Esophagus squamous epithelium (tissue), 5 donors: ENCODE results near the gene SCNN1G. TPM values are rescaled to one million over a fixed set of nuclear protein-coding genes. Genes with fewer than 3 reads are reported as not detected.
A peak's percentile ranks its signal among the peaks of the same experiment; 100 is the strongest.

ENCODE experiments used
- DNase-seq: peaks from one replicate; lab custom pipeline; 2025; lab: John Stamatoyannopoulos, UW
- H3K27ac ChIP-seq, 4 donors: fragments of 200-600 bp; sonication (generic); one replicate each; pipeline ENCODE4 v1.5.1; 2016 to 2019; ENCODE audit warnings: mild to moderate bottlenecking in 1 of 4
- H3K27me3 ChIP-seq, 4 donors: fragments of 200-600 bp; sonication (generic); 1 replicate in 3 of 4; 2 replicates in 1 of 4; pipeline versions ENCODE4 v1.5.1 to v1.6.0; 2017 to 2021; ENCODE audit warnings: antibody characterized with exemption in 1 of 4
- H3K36me3 ChIP-seq, 3 donors: fragments of 200-600 bp; sonication (generic); one replicate each; pipeline ENCODE4 v1.5.1; 2016 to 2019
- H3K4me1 ChIP-seq, 3 donors: fragments of 200-600 bp; sonication (generic); one replicate each; pipeline ENCODE4 v1.5.1; 2017 to 2019
- H3K4me3 ChIP-seq, 4 donors: fragments of 200-600 bp; sonication (generic); 1 replicate in 3 of 4; 2 replicates in 1 of 4; pipeline ENCODE4 v1.5.1; 2016 to 2019; ENCODE audit warnings: mild to moderate bottlenecking in 2 of 4, moderate library complexity in 1 of 4
- H3K9me3 ChIP-seq, 3 donors: fragments of 200-600 bp; sonication (generic); one replicate each; pipeline ENCODE4 v1.5.1; 2016 to 2019
- CTCF ChIP-seq, 6 experiments: fragments of 450-650 bp in 4 of 6; fragments of 200-600 bp in 2 of 6; sonication (generic) in 2 of 6; IDR thresholded peaks; one replicate each; pipeline ENCODE4 v1.5.1; 2016 to 2019; ENCODE audit warnings: antibody characterized with exemption in 6 of 6, mild to moderate bottlenecking in 4 of 6, moderate library complexity in 4 of 6
- POLR2A ChIP-seq, 4 donors: fragments of 450-650 bp; IDR thresholded peaks; one replicate each; pipeline ENCODE4 v1.6.1; 2017; ENCODE audit warnings: antibody characterized with exemption in 4 of 4, mild to moderate bottlenecking in 4 of 4, moderate library complexity in 3 of 4
- WGBS, 2 donors: methylation state at CpG; one replicate each; pipeline ENCODE4 v1.1.5; 2018; 5-methylcytosine and 5-hydroxymethylcytosine counted together
- intact Hi-C: fragments of 100-400 bp; cut with DNase I; formaldehyde crosslinking; loops from one replicate; pipeline ENCODE4 v1.15.0; 2022
- total RNA-seq, 4 donors: library from RNA; depleted of rRNA; stranded (reverse); fragments of >200 nt; gene quantifications; one replicate each; pipeline ENCODE4 v1.1.0, GENCODE V29; 2016
- donor health status: DM: yes; HTN: yes; CAD: no.

Gene SCNN1G
- total RNA-seq, 4 donors from 2014 or later = 5.0 to 10.8 (median 7.0) TPM

GRCh38 chr16:23137818-23138217, 44.7 kb upstream of the SCNN1G start:
- WGBS, 2 donors = 27 to 53% methylated on average over 5 of the region's 5 CpGs
- TF ChIP-seq POLR2A (IDR thresholded peaks at IDR 0.05) (no peak), CTCF (IDR thresholded peaks at IDR 0.05) (no peak)

GRCh38 chr16:23140107-23140506, 42.4 kb upstream of the SCNN1G start:
- Histone ChIP-seq H3K27ac (peak overlapping the region in 3 of 4 donors; percentile 81 to 97 (median 86)), H3K4me1 (peaks cover 0 to 80% (median 37%) of the 10 kb centered on the region in 3 donors), H3K4me3 (no peak overlapping the region), H3K27me3 (no peaks in the 10 kb centered on the region), H3K36me3 (no peaks in the 10 kb centered on the region), H3K9me3 (peaks cover 0 to 5% (median 0%) of the 10 kb centered on the region in 3 donors)
- TF ChIP-seq POLR2A (IDR thresholded peaks at IDR 0.05) (no peak), CTCF (IDR thresholded peaks at IDR 0.05) (no peak)
- WGBS, 2 donors = 66 to 68% methylated on average over 2 of the region's 2 CpGs
- no peak for DNase-seq
- intact Hi-C loops = no loop called here

More at GRCh38 chr16:23137818-23138217, 44.7 kb upstream of the SCNN1G start:
- Histone ChIP-seq H3K9me3 (peaks cover 0 to 5% (median 0%) of the 10 kb centered on the region in 3 donors), H3K4me1 (peaks cover 0 to 73% (median 24%) of the 10 kb centered on the region in 3 donors), H3K4me3 (no peak overlapping the region), H3K36me3 (no peaks in the 10 kb centered on the region), H3K27me3 (no peaks in the 10 kb centered on the region), H3K27ac (peak overlapping the region in 2 of 4 donors; percentile 4 to 41)
- DNase-seq = no peak
- intact Hi-C loops = no loop called here

GRCh38 chr16:23141033-23141432, 41.5 kb upstream of the SCNN1G start:
- 82% methylated on average over 3 of the region's 3 CpGs for WGBS, 2 donors
- intact Hi-C loops = no loop called here
- H3K27ac ChIP-seq = peak overlapping the region; percentile 68 to 97 (median 84)

GRCh38 chr16:23141500-23141899, 41.0 kb upstream of the SCNN1G start:
- TF ChIP-seq POLR2A (IDR thresholded peaks at IDR 0.05) (no peak), CTCF (IDR thresholded peaks at IDR 0.05) (no peak)
- peak overlapping the region; percentile 68 to 97 (median 84) for H3K27ac ChIP-seq
- H3K36me3 ChIP-seq = no peaks in the 10 kb centered on the region
- no peak for DNase-seq
- H3K27me3 ChIP-seq = no peaks in the 10 kb centered on the region
- intact Hi-C loops = no loop called here
- H3K4me3 ChIP-seq = no peak overlapping the region
- H3K9me3 ChIP-seq = peaks cover 0 to 5% (median 0%) of the 10 kb centered on the region in 3 donors
- 55 to 77% methylated on average over 6 of the region's 6 CpGs for WGBS, 2 donors
- H3K4me1 ChIP-seq = peaks cover 0 to 88% (median 50%) of the 10 kb centered on the region in 3 donors

More at GRCh38 chr16:23141033-23141432, 41.5 kb upstream of the SCNN1G start:
- H3K4me1 ChIP-seq = peaks cover 0 to 87% (median 45%) of the 10 kb centered on the region in 3 donors
- no peaks in the 10 kb centered on the region for H3K27me3 ChIP-seq
- no peak for DNase-seq
- H3K9me3 ChIP-seq = peaks cover 0 to 5% (median 0%) of the 10 kb centered on the region in 3 donors
- TF ChIP-seq POLR2A (IDR thresholded peaks at IDR 0.05) (no peak), CTCF (IDR thresholded peaks at IDR 0.05) (no peak)
- H3K36me3 ChIP-seq = no peaks in the 10 kb centered on the region
- H3K4me3 ChIP-seq = no peak overlapping the region

GRCh38 chr16:23141959-23142740, 40.4 kb upstream of the SCNN1G start:
- H3K4me1 ChIP-seq = peaks cover 0 to 94% (median 54%) of the 10 kb centered on the region in 3 donors
- no peak for DNase-seq
- no peaks in the 10 kb centered on the region for H3K36me3 ChIP-seq
- peak overlapping the region; percentile 68 to 97 (median 84) for H3K27ac ChIP-seq
- H3K9me3 ChIP-seq = no peaks in the 10 kb centered on the region
- no peaks in the 10 kb centered on the region for H3K27me3 ChIP-seq
- no peak overlapping the region for H3K4me3 ChIP-seq
- intact Hi-C loops = no loop called here
- TF ChIP-seq POLR2A (IDR thresholded peaks at IDR 0.05) = peak in 1 of 4 donors; percentile 18
- no peak for TF ChIP-seq CTCF (IDR thresholded peaks at IDR 0.05)
- 31 to 46% methylated on average over 6 to 7 of the region's 7 CpGs for WGBS, 2 donors
